SH-SY5Y (cell line): Measurements from ENCODE around the gene DAPP1.

ENCODE experiments used
- GATA2 ChIP-seq: IDR thresholded peaks from 2 replicates; pipeline ENCODE4 v1.6.1; 2011; ENCODE audit warnings: mild to moderate bottlenecking, low read depth, low read length
- GATA3 ChIP-seq: IDR thresholded peaks from 2 replicates; pipeline ENCODE4 v1.6.1; 2011; ENCODE audit warnings: low read depth, mild to moderate bottlenecking, low read length, moderate library complexity

GRCh38 chr4:99784842-99785241 lies 31.8 kb upstream of the DAPP1 start:
- TF ChIP-seq GATA2: no peak
- TF ChIP-seq GATA3: no peak
